BE2C (cell line): Measurements from ENCODE around the gene NOP56.
"Not testable (repeated sequence)": the region's sequence is repeated elsewhere in the genome, so short reads cannot be mapped to it uniquely, and the experiment has no call there.

Source experiments
- DNase-seq: peaks from one replicate; pipeline ENCODE4 v3.0.0-alpha.2; 2020
- H3K27me3 ChIP-seq: fragments of 250-450 bp; sonication (Bioruptor Pico); 2 replicates; pipeline ENCODE4 v1.5.1; 2020; ENCODE audit warnings: mild to moderate bottlenecking
- H3K36me3 ChIP-seq: fragments of 250-450 bp; sonication (Bioruptor Pico); 2 replicates; pipeline ENCODE4 v1.5.1; 2020; ENCODE audit warnings: mild to moderate bottlenecking
- H3K4me1 ChIP-seq: fragments of 250-450 bp; sonication (Bioruptor Pico); 2 replicates; pipeline ENCODE4 v1.5.1; 2020
- H3K4me3 ChIP-seq: 2 replicates; pipeline ENCODE4 v1.5.1; 2011; ENCODE audit warnings: low read depth, low read length
- H3K9me3 ChIP-seq: fragments of 250-450 bp; sonication (Bioruptor Pico); 2 replicates; pipeline ENCODE4 v1.5.1; 2020
- TF ChIP-seq, protein P1 (sequence below): IDR thresholded peaks from 2 replicates; pipeline ENCODE4 v1.5.1; 2012; ENCODE audit warnings: mild to moderate bottlenecking, low read depth, low read length

Gene NOP56

GRCh38 chr20:2663887-2664719 lies 11.7 kb downstream of the NOP56 start, which contains the start of gene IDH3B:
Gene IDH3B (minus strand): TSS chr20:2664216. CDS start chr20:2664188, 28 bp downstream.
- Histone ChIP-seq H3K9me3 (no peaks in the 10 kb centered on the region), H3K4me3 (peak within 1 kb of the TSS; percentile 85), H3K36me3 (no peaks in the 10 kb centered on the region; the same call in 1 of the 2 replicates), H3K4me1 (no peaks in the 10 kb centered on the region), H3K27me3 (no peaks in the 10 kb centered on the region)
- DNase-seq = peak; percentile 81
- TF ChIP-seq, protein P1, sequence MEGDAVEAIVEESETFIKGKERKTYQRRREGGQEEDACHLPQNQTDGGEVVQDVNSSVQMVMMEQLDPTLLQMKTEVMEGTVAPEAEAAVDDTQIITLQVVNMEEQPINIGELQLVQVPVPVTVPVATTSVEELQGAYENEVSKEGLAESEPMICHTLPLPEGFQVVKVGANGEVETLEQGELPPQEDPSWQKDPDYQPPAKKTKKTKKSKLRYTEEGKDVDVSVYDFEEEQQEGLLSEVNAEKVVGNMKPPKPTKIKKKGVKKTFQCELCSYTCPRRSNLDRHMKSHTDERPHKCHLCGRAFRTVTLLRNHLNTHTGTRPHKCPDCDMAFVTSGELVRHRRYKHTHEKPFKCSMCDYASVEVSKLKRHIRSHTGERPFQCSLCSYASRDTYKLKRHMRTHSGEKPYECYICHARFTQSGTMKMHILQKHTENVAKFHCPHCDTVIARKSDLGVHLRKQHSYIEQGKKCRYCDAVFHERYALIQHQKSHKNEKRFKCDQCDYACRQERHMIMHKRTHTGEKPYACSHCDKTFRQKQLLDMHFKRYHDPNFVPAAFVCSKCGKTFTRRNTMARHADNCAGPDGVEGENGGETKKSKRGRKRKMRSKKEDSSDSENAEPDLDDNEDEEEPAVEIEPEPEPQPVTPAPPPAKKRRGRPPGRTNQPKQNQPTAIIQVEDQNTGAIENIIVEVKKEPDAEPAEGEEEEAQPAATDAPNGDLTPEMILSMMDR = no peak

DNA sequence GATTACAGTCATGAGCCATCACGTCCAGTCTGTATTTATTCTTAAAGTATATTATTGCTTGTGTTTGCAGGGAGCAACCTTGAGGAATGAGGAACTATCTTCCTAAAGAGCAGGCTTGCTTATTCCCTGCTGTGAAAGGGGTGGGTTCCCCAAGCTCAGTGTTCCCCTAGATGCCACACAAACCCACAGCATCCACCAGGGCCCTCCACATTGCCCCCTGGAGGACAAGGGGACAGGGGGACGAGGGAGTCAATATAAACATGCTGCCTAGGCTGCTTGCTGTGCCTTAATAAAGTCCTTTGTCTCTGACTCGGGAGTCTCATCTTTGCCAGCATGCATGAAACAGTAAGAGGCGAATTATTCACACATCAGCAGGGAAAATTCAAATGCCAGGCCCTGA lies 19.5 kb downstream of the NOP56 start:
- Histone ChIP-seq H3K9me3 (no peaks in the 10 kb centered on the region), H3K4me1 (no peaks in the 10 kb centered on the region), H3K27me3 (no peaks in the 10 kb centered on the region), H3K4me3 (no peak overlapping the region), H3K36me3 (no peaks in the 10 kb centered on the region)
- TF ChIP-seq, protein P1 = 0 out of 2 replicates have a peak, but pooled peaks have one; percentile 21
- DNase-seq = no peak

- TF ChIP-seq, protein P1 = no peak
- Histone ChIP-seq H3K4me3 (no peak overlapping the region), H3K9me3 (no peaks in the 10 kb centered on the region), H3K36me3 (no peaks in the 10 kb centered on the region), H3K4me1 (no peaks in the 10 kb centered on the region), H3K27me3 (no peaks in the 10 kb centered on the region)
- DNase-seq = no peak
Measured at GRCh38 chr20:2672446-2672845, 20.0 kb downstream of the NOP56 start.

- DNase-seq = no peak
- Histone ChIP-seq H3K4me1 (no peaks in the 10 kb centered on the region), H3K9me3 (no peaks in the 10 kb centered on the region), H3K4me3 (no peak overlapping the region), H3K36me3 (no peaks in the 10 kb centered on the region), H3K27me3 (no peaks in the 10 kb centered on the region)
- TF ChIP-seq, protein P1 = no peak
Measured at GRCh38 chr20:2673453-2673852, 21.0 kb downstream of the NOP56 start.

GRCh38 chr20:2680046-2680445 lies 27.6 kb downstream of the NOP56 start:
- no peaks in the 10 kb centered on the region for H3K4me1 ChIP-seq
- H3K36me3 ChIP-seq = no peaks in the 10 kb centered on the region
- DNase-seq = no peak
- H3K4me3 ChIP-seq = no peak overlapping the region
- TF ChIP-seq, protein P1 = no peak
- H3K27me3 ChIP-seq = no peaks in the 10 kb centered on the region
- H3K9me3 ChIP-seq = no peaks in the 10 kb centered on the region

DNA sequence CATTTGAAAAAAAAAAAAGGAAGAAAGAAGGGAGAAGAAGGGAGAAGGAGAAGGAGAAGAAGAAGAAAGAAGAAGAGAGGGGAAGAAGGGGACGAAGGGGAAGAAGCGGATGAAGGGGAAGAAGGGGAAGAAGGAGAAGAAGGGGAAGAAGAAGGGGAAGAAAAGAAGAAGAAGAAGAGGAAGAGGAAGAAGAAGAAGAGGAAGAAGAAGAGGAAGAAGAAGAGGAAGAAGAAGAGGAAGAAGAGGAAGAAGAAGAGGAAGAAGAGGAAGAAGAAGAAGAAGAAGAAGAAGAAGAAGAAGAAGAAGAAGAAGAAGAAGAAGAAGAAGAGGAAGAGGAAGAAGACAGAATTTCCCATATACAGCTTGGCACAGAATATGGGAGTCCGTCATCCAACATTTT lies 29.6 kb downstream of the NOP56 start:
- DNase-seq = not testable (repeated sequence)

GRCh38 chr20:2684817-2685216 lies 32.4 kb downstream of the NOP56 start:
- H3K4me3 ChIP-seq, H3K27me3 ChIP-seq, DNase-seq, H3K4me1 ChIP-seq, H3K36me3 ChIP-seq, H3K9me3 ChIP-seq: not testable (repeated sequence)

More for the DNA sequence above, 29.6 kb downstream of the NOP56 start:
- not testable (repeated sequence) for H3K9me3 ChIP-seq, H3K4me3 ChIP-seq, H3K27me3 ChIP-seq, H3K36me3 ChIP-seq, H3K4me1 ChIP-seq
